Breast epithelium (tissue), 4 donors: Measurements from ENCODE around the gene CASP5. TPM values are rescaled to one million over a fixed set of nuclear protein-coding genes. Genes with fewer than 3 reads are reported as not detected.

Source experiments
- DNase-seq, 2 donors: peaks; one replicate each; pipeline ENCODE4 v3.0.0-alpha.2; 2019; ENCODE audit warnings: low spot score in 2 of 2
- H3K27ac ChIP-seq, 2 donors: fragments of 200-600 bp; sonication (generic) in 1 of 2; one replicate each; pipeline ENCODE4 v1.5.1; 2016 to 2019; ENCODE audit warnings: mild to moderate bottlenecking in 1 of 2
- H3K27me3 ChIP-seq, 2 donors: fragments of 200-600 bp; sonication (generic) in 1 of 2; one replicate each; pipeline versions ENCODE4 v1.5.1 to v1.6.0; 2017 to 2019; ENCODE audit warnings: control low read depth in 1 of 2, mild to moderate bottlenecking in 1 of 2
- H3K36me3 ChIP-seq: fragments of 200-600 bp; one replicate; pipeline ENCODE4 v1.5.1; 2019
- H3K4me1 ChIP-seq, 2 donors: fragments of 200-600 bp; sonication (generic); one replicate each; pipeline ENCODE4 v1.5.1; 2016 to 2019; ENCODE audit warnings: control low read depth in 1 of 2
- H3K4me3 ChIP-seq, 3 donors: fragments of 200-600 bp; sonication (generic); 1 replicate in 2 of 3; 2 replicates in 1 of 3; pipeline ENCODE4 v1.5.1; 2016 to 2019; ENCODE audit warnings: mild to moderate bottlenecking in 3 of 3, moderate library complexity in 2 of 3
- H3K9me3 ChIP-seq, 2 donors: fragments of 200-600 bp; sonication (generic) in 1 of 2; one replicate each; pipeline ENCODE4 v1.5.1; 2016 to 2019; ENCODE audit warnings: control low read depth in 1 of 2
- CTCF ChIP-seq, 3 donors: fragments of 450-650 bp; IDR thresholded peaks; one replicate each; pipeline ENCODE4 v1.5.1; 2016 to 2017; ENCODE audit warnings: antibody characterized with exemption in 3 of 3, mild to moderate bottlenecking in 3 of 3, moderate library complexity in 3 of 3
- POLR2A ChIP-seq: fragments of 450-650 bp; IDR thresholded peaks from one replicate; pipeline ENCODE4 v1.6.1; 2016; ENCODE audit warnings: antibody characterized with exemption, mild to moderate bottlenecking, moderate library complexity
- POLR2AphosphoS5 ChIP-seq, 3 donors: sonication (generic); formaldehyde crosslinking; IDR thresholded peaks; one replicate each; pipeline ENCODE4 v1.6.1; 2017; ENCODE audit warnings: antibody characterized with exemption in 3 of 3
- intact Hi-C: fragments of 100-400 bp; cut with DNase I; formaldehyde crosslinking; loops from one replicate; pipeline ENCODE4 v1.15.1; 2023; ENCODE audit warnings: low total_unique reads
- total RNA-seq, 3 donors: library from RNA; depleted of rRNA; stranded (reverse); fragments of >200 nt; gene quantifications; one replicate each; pipeline ENCODE4 v1.1.0, GENCODE V29; 2016

Gene CASP5
- total RNA-seq, 3 donors from 2014 or later, result 1.3 TPM; not detected in 2

- peak in 1 of 2 donors; percentile 22 for DNase-seq
- intact Hi-C loops, result no loop called here
- Histone ChIP-seq H3K9me3 (peaks cover 0 to 5% of the 10 kb centered on the region in 2 donors), H3K27me3 (no peaks in the 10 kb centered on the region), H3K4me1 (no peaks in the 10 kb centered on the region), H3K4me3 (peak overlapping the region; percentile 52 to 76 (median 59)), H3K27ac (peak overlapping the region; percentile 93 to 95), H3K36me3 (no peaks in the 10 kb centered on the region)
- TF ChIP-seq CTCF (IDR thresholded peaks at IDR 0.05), result no peak
- no peak for TF ChIP-seq POLR2A
- TF ChIP-seq POLR2AphosphoS5 (IDR thresholded peaks at IDR 0.05), result no peak
Measured at GRCh38 chr11:104968856-104969776, 53.9 kb downstream of the CASP5 start.

GRCh38 chr11:104968355-104968855 lies 54.6 kb downstream of the CASP5 start, which contains the start of gene CASP4:
TSS of gene CASP4 (minus strand) at chr11:104968574. CDS start at chr11:104968525, 49 bp downstream.
- no peaks in the 10 kb centered on the region for H3K36me3 ChIP-seq
- peaks cover 0 to 11% of the 10 kb centered on the region in 2 donors for H3K9me3 ChIP-seq
- no peak for DNase-seq
- peak within 1 kb of the TSS; percentile 52 to 76 (median 59) for H3K4me3 ChIP-seq
- intact Hi-C loops, result no loop called here
- peak within 1 kb of the TSS; percentile 93 to 95 for H3K27ac ChIP-seq
- H3K27me3 ChIP-seq, result no peaks in the 10 kb centered on the region
- no peaks in the 10 kb centered on the region for H3K4me1 ChIP-seq
- TF ChIP-seq POLR2A, result peak; percentile 70
- peak in 2 of 3 donors; percentile 62 to 68 for TF ChIP-seq POLR2AphosphoS5 (IDR thresholded peaks at IDR 0.05)
- TF ChIP-seq CTCF (IDR thresholded peaks at IDR 0.05), result no peak

- peak overlapping the region; percentile 93 to 95 for H3K27ac ChIP-seq
- no peaks in the 10 kb centered on the region for H3K4me1 ChIP-seq
- H3K9me3 ChIP-seq, result peaks cover 0 to 10% of the 10 kb centered on the region in 2 donors
- H3K4me3 ChIP-seq, result peak overlapping the region; percentile 52 to 76 (median 59)
- DNase-seq, result no peak
- intact Hi-C loops, result no loop called here
- H3K36me3 ChIP-seq, result no peaks in the 10 kb centered on the region
- H3K27me3 ChIP-seq, result no peaks in the 10 kb centered on the region
- TF ChIP-seq POLR2A (no peak), POLR2AphosphoS5 (IDR thresholded peaks at IDR 0.05) (no peak), CTCF (IDR thresholded peaks at IDR 0.05) (no peak)
Measured at GRCh38 chr11:104967534-104968354, 55.2 kb downstream of the CASP5 start.

- no peak for TF ChIP-seq POLR2A
- peak overlapping the region in 1 of 3 donors; percentile 76 for H3K4me3 ChIP-seq
Measured at GRCh38 chr11:104965735-104966134, 57.2 kb downstream of the CASP5 start.

GRCh38 chr11:104964247-104964646 lies 58.7 kb downstream of the CASP5 start:
- intact Hi-C loops, result no loop called here
- no peak for TF ChIP-seq POLR2A
- TF ChIP-seq POLR2AphosphoS5 (IDR thresholded peaks at IDR 0.05), result no peak
- TF ChIP-seq CTCF (IDR thresholded peaks at IDR 0.05), result no peak
- H3K36me3 ChIP-seq, result no peaks in the 10 kb centered on the region
- no peak overlapping the region for H3K27ac ChIP-seq
- peaks cover 0 to 9% of the 10 kb centered on the region in 2 donors for H3K9me3 ChIP-seq
- H3K4me1 ChIP-seq, result no peaks in the 10 kb centered on the region
- H3K27me3 ChIP-seq, result no peaks in the 10 kb centered on the region
- no peak for DNase-seq
- H3K4me3 ChIP-seq, result no peak overlapping the region

More at GRCh38 chr11:104965735-104966134, 57.2 kb downstream of the CASP5 start:
- no peak for DNase-seq
- Histone ChIP-seq H3K36me3 (no peaks in the 10 kb centered on the region), H3K9me3 (peaks cover 0 to 9% of the 10 kb centered on the region in 2 donors), H3K4me1 (no peaks in the 10 kb centered on the region), H3K27me3 (no peaks in the 10 kb centered on the region), H3K27ac (peak overlapping the region; percentile 52 to 93)
- intact Hi-C loops, result no loop called here
